IMR-90 (cell line): Measurements from ENCODE around the gene TGM2. TPM values are rescaled to one million over a fixed set of nuclear protein-coding genes. Genes with fewer than 3 reads are reported as not detected.
A peak's percentile ranks its signal among the peaks of the same experiment; 100 is the strongest.

Experiments used
- ATAC-seq: fragments of 200-7000 bp; cut with Tn5 transposase; 2 replicates; pipeline ENCODE4 v1.9.1; 2020; ENCODE audit warnings: low read depth, mild to moderate bottlenecking, moderate library complexity
- BruUV-seq: library from RNA; stranded (reverse); fragments of 400-500 nt; replicated peaks from 2 replicates; lab custom pipeline; 2021; lab: Mats Ljungman, UMichigan
- CTCF ChIA-PET: fragments of 300-600 bp; formaldehyde crosslinking; extraction: SDS; loops from one replicate; lab custom pipeline; 2021; ENCODE audit warnings: antibody characterized with exemption; lab: Yijun Ruan, JAX
- POLR2A ChIA-PET: fragments of 300-600 bp; sonication (Branson Sonifier 250); formaldehyde crosslinking; loops from one replicate; lab custom pipeline; 2022; ENCODE audit warnings: antibody characterized with exemption; ENCODE audit not compliant: unreplicated experiment; lab: Charles Lee
- DNase-seq: peaks from one replicate; pipeline ENCODE4 v3.0.0; 2013
- H2AFZ ChIP-seq: replicated peaks from 2 replicates; pipeline ENCODE3; 2013; ENCODE audit warnings: low read length, mild to moderate bottlenecking; ENCODE audit not compliant: poor library complexity
- H2AK5ac ChIP-seq: 2 replicates; pipeline ENCODE4 v1.6.1; 2013; ENCODE audit warnings: low read depth, low read length, inconsistent platforms
- H2AK9ac ChIP-seq: replicated peaks from 2 replicates; pipeline ENCODE3; 2013; ENCODE audit warnings: mild to moderate bottlenecking, low read depth, low read length, moderate library complexity; ENCODE audit not compliant: poor library complexity
- H2BK120ac ChIP-seq: 2 replicates; pipeline ENCODE4 v1.6.1; 2013; ENCODE audit warnings: low read depth, low read length, inconsistent platforms
- H2BK15ac ChIP-seq: 3 replicates; pipeline ENCODE4 v1.6.1; 2013; ENCODE audit warnings: low read depth, low read length, inconsistent platforms
- H2BK20ac ChIP-seq: 2 replicates; pipeline ENCODE4 v1.6.1; 2013; ENCODE audit warnings: low read depth, mild to moderate bottlenecking, inconsistent platforms, low read length, moderate library complexity
- H2BK5ac ChIP-seq: 2 replicates; pipeline ENCODE4 v1.6.1; 2013; ENCODE audit warnings: mild to moderate bottlenecking, low read depth, low read length, inconsistent platforms; ENCODE audit not compliant: poor library complexity, severe bottlenecking
- H3K14ac ChIP-seq: replicated peaks from 2 replicates; pipeline ENCODE4 v1.6.1; 2013; ENCODE audit warnings: low read depth, low read length, inconsistent platforms
- H3K18ac ChIP-seq: 2 replicates; pipeline ENCODE4 v1.6.1; 2013; ENCODE audit warnings: low read depth, low read length, control low read depth
- H3K23ac ChIP-seq: 2 replicates; pipeline ENCODE4 v1.6.1; 2013; ENCODE audit warnings: low read depth, low read length, inconsistent platforms
- H3K27ac ChIP-seq: 2 replicates; pipeline ENCODE4 v1.5.1; 2013; ENCODE audit warnings: mild to moderate bottlenecking, control low read depth, low read length; ENCODE audit not compliant: insufficient read depth
- H3K27me3 ChIP-seq: 2 replicates; pipeline ENCODE4 v1.6.1; 2013; ENCODE audit warnings: low read length; ENCODE audit not compliant: control insufficient read depth, insufficient read depth
- H3K36me3 ChIP-seq: 2 replicates; pipeline ENCODE4 v1.6.1; 2013; ENCODE audit warnings: low read length, mixed read lengths; ENCODE audit not compliant: control insufficient read depth, insufficient read depth
- H3K4ac ChIP-seq: 2 replicates; pipeline ENCODE4 v1.6.1; 2013; ENCODE audit warnings: low read depth, low read length, inconsistent platforms
- H3K4me1 ChIP-seq: 2 replicates; pipeline ENCODE4 v1.6.1; 2013; ENCODE audit warnings: low read length, mixed read lengths; ENCODE audit not compliant: control insufficient read depth, insufficient read depth
- H3K4me2 ChIP-seq: 2 replicates; pipeline ENCODE4 v1.6.1; 2013; ENCODE audit warnings: low read depth, mild to moderate bottlenecking, control low read depth, low read length, moderate library complexity
- H3K4me3 ChIP-seq: 2 replicates; pipeline ENCODE4 v1.5.1; 2013; ENCODE audit warnings: low read depth, mild to moderate bottlenecking, control low read depth, low read length, moderate library complexity; ENCODE audit not compliant: insufficient read depth
- H3K56ac ChIP-seq: 2 replicates; pipeline ENCODE4 v1.6.1; 2013; ENCODE audit warnings: low read length, inconsistent platforms; ENCODE audit not compliant: insufficient read depth; ENCODE audit errors: extremely low read depth
- H3K79me1 ChIP-seq, 2 experiments: 2 replicates each; pipeline ENCODE4 v1.6.1; 2013; ENCODE audit warnings: low read length in 2 of 2, inconsistent platforms in 1 of 2, low read depth in 1 of 2
- H3K9ac ChIP-seq: 2 replicates; pipeline ENCODE4 v1.6.1; 2013; ENCODE audit warnings: low read depth, low read length, control low read depth
- H3K9me1 ChIP-seq: 2 replicates; pipeline ENCODE4 v1.6.1; 2013; ENCODE audit warnings: low read length, inconsistent platforms; ENCODE audit not compliant: insufficient read depth
- H3K9me3 ChIP-seq: 2 replicates; pipeline ENCODE4 v1.6.1; 2013; ENCODE audit warnings: low read length; ENCODE audit not compliant: control insufficient read depth, insufficient read depth
- H4K20me1 ChIP-seq: 2 replicates; pipeline ENCODE4 v1.6.1; 2013; ENCODE audit warnings: low read length, inconsistent platforms; ENCODE audit not compliant: insufficient read depth
- H4K5ac ChIP-seq: 2 replicates; pipeline ENCODE4 v1.6.1; 2013; ENCODE audit warnings: mild to moderate bottlenecking, low read depth, low read length, control low read depth
- H4K8ac ChIP-seq, 2 experiments: 2 replicates each; pipeline ENCODE4 v1.6.1; 2013; ENCODE audit warnings: low read depth in 2 of 2, low read length in 2 of 2, control low read depth in 1 of 2, inconsistent platforms in 1 of 2
- H4K91ac ChIP-seq: 2 replicates; pipeline ENCODE4 v1.6.1; 2013; ENCODE audit warnings: low read depth, low read length, inconsistent platforms; ENCODE audit not compliant: insufficient read depth
- CTCF ChIP-seq: conservative IDR thresholded peaks from 2 replicates; pipeline ENCODE4 v1.5.1; 2012; ENCODE audit warnings: mild to moderate bottlenecking, low read depth, low read length, improper control_type of control experiment
- RFX5 ChIP-seq: IDR thresholded peaks from 2 replicates; pipeline ENCODE4 v1.8.0; 2012; ENCODE audit warnings: low read depth, mild to moderate bottlenecking, low read length, moderate library complexity
- WGBS, 2 experiments: methylation state at CpG; one replicate each; pipeline versions ENCODE4 v1.1.5 to v1.1.7; 2013; ENCODE audit warnings: missing lambda C conversion rate in 2 of 2; ENCODE audit not compliant: insufficient read length in 1 of 2; ENCODE audit errors: extremely low coverage in 2 of 2; 5-methylcytosine and 5-hydroxymethylcytosine counted together
- dilution Hi-C: fragments of 300-500 bp; cut with HindIII; formaldehyde crosslinking; loops from one replicate; pipeline ENCODE4 v1.14.3; 2018; ENCODE audit warnings: low sequenced_read_pairs; ENCODE audit not compliant: unreplicated experiment
- in situ Hi-C: fragments of 300-500 bp; cut with MboI; formaldehyde crosslinking; loops from 3 replicates; pipeline ENCODE4 v1.14.3; 2019; ENCODE audit warnings: low sequenced_read_pairs, inconsistent platforms, mixed read lengths
- intact Hi-C: fragments of 100-400 bp; cut with micrococcal nuclease; formaldehyde crosslinking; loops from 2 replicates; pipeline ENCODE4 v1.10.0; 2022
- polyA plus RNA-seq, 3 experiments: library from polyadenylated mRNA; depleted of rRNA; stranded (reverse); fragments of >200 nt; gene quantifications; 2 replicates each; pipeline ENCODE4 v1.2.3, GENCODE V29; 2012; ENCODE audit warnings: low replicate concordance in 1 of 3
- total RNA-seq: library from RNA; depleted of rRNA; stranded (reverse); fragments of >200 nt; gene quantifications from 2 replicates; pipeline ENCODE4 v1.2.3, GENCODE V29; 2012

Gene TGM2
- total and polyA plus RNA-seq, 2 of the 4 experiments (the other 2 are of a cell fraction) = 239 to 268 TPM

GRCh38 chr20:38120625-38120988, 44.5 kb downstream of the TGM2 start:
- Histone ChIP-seq H3K56ac (no peak overlapping the region), H4K5ac (no peak overlapping the region; the same call in 1 of the 2 replicates), H3K4me3 (no peak overlapping the region), H4K20me1 (no peaks in the 10 kb centered on the region), H3K27me3 (no peaks in the 10 kb centered on the region), H2AFZ (no peak overlapping the region), H3K9me3 (no peaks in the 10 kb centered on the region), H3K4me2 (no peak overlapping the region), H3K36me3 (no peaks in the 10 kb centered on the region), H2BK5ac (no peak overlapping the region), H3K23ac (no peak overlapping the region), H3K9me1 (peaks cover 19% of the 10 kb centered on the region), H3K27ac (no peak overlapping the region), H3K4ac (0 out of 2 replicates have a peak overlapping the region, but pooled peaks have one; percentile 56), H4K8ac (peak overlapping the region in 1 of 2 experiments; percentile 30; a peak in 1 of 4 replicates), H3K79me1 (peaks cover 0 to 4% of the 10 kb centered on the region in 2 experiments; a peak in 1 of 4 replicates), H3K18ac (no peak overlapping the region), H4K91ac (peak overlapping the region; percentile 16; the same call in 1 of the 2 replicates), H2BK15ac (peak overlapping the region; percentile 20; the same call in 1 of the 3 replicates), H2BK120ac (peak overlapping the region; percentile 61), H2BK20ac (peak overlapping the region; percentile 57), H2AK5ac (peak overlapping the region; percentile 20), H2AK9ac (no peak overlapping the region), H3K4me1 (peaks cover 18% of the 10 kb centered on the region), H3K9ac (no peak overlapping the region), H3K14ac (no peak overlapping the region)
- DNase-seq = no peak
- in situ Hi-C loops = no loop called here
- BruUV-seq = no TSS peak
- ChIA-PET CTCF (no interaction called here), POLR2A (no interaction called here)
- intact Hi-C loops = no loop called here
- dilution Hi-C loops = no loop called here
- TF ChIP-seq RFX5 (no peak), CTCF (no peak)
- no peak for ATAC-seq
- WGBS, 2 experiments = 100% methylated on average over 1 of the region's 4 CpGs; no CpG with 5 or more reads in 1 of the 2 experiments
